GM18858 (cell line): ENCODE measurements around the gene MAGI1.
"Not testable (repeated sequence)": the region's sequence is repeated elsewhere in the genome, so short reads cannot be mapped to it uniquely, and the experiment has no call there.

ENCODE experiments used
- ATAC-seq: cut with Tn5 transposase; IDR thresholded peaks from one replicate; pipeline ENCODE4 v1.9.1; 2021; ENCODE audit not compliant: unreplicated experiment

The MAGI1 gene

DNA sequence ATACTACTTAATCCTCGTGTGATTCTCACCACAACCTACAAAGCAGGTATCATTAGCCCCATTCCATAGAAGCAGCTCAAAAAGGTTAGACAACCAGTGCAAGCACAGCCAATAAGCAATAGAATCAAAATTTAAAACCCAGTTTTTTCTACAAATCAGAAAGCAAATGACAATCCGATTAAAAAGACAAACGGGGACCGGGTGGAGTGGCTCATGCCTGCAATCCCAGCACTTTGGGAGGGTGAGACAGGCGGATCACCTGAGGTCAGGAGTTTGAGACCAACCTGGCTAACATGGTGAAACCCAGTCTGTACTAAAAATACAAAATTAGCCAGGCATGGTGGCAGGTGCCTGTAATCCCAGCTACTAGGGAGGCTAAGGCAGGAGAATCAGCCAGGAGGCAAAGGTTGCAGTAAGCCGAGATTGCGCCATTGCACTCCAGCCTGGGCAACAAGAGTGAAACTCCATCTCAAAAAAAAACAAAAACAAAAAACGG is 430.7 kb downstream of the MAGI1 start:
- ATAC-seq, result not testable (repeated sequence)

DNA sequence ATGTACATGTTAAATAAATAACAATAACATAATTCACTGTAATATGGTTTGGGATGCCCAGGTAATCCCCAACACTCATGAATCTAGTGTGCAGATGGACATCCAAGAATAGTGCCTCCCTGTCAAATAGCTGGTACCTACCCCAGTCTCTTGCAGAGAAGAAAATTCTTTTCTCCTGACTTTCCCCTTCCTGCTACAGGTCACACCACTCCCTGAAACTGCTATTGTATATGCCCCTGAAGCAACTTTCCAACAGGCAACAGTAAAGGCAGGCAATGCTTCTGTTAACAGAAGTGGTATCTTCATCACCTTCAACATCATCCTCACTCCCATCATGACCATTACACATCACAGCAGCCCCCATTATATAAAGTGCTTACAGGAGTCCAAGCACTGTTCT is 431.6 kb downstream of the MAGI1 start:
- ATAC-seq, result no peak

DNA sequence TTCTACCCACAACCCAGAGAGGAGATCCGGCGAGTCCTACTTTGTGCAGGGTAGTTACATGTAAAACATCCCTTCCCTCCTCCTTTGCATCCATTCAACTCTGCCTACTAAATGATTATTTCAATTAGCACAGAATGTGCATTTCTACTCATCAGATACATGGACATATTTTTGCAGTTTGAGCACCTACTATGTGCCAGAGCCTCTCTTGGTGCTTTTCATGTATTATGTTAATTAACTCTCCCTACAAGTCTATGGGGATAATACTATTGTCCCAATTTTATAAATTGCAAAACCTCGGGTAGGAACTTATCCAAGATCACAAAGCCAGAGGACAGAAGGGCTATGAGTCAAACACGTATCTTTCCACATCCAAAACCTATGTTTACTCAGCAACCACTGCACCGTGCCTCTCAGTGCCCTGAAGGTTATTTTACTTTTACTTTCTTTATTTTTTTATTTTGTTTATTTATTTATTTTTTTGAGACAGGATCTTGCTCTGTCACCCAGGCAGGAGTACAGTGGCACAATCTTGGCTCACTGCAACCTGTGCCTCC is 432.8 kb downstream of the MAGI1 start:
- no peak for ATAC-seq

DNA sequence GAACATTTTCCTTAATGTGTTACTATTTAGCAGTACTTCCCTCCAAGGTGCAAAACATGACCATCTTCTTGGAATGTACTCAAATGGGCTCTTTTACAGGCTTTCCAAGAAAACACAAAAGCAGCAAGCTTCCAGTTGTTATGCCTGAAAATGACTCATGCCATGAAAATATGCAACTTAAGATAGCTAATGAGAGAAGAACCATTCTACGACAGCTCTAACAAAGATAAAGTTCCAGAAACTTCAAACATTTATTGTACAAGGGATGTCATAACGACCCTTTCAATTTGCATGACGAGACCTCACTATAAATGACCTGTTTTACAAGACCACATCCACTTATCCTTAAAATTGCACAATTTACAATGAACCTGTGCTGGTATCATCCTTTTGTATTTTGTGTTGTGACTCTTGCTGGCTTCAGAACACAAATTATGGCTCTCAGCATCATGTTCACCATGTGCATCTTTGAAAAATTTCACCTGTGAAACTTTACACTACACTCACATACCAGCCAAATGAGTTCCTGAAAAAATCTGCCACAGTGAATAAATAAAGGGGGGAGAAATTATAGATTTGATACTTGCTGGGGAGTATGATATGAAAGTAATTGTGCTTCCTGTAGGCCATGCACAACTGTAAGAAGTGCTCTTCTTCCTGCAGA is 433.7 kb downstream of the MAGI1 start:
- ATAC-seq, result no peak

DNA sequence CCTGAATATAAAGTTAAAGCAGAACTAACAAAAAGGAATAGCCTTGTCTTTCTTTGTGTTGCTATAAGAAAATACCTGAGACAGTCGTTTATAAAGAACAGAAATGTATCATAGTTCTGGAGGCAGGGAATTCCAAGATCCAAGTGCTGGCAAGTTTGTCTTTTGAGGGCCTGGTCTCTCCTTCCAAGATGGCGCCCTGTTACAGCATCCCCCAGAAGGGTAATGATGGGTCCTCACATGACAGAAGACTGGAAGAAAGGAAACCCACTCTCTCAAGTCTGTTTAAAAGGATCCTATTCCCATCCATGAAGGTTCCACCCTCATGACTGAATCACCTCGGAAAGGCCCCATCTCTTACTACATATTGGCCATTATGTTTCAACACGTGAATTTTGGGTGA is 435.1 kb downstream of the MAGI1 start:
- no peak for ATAC-seq

DNA sequence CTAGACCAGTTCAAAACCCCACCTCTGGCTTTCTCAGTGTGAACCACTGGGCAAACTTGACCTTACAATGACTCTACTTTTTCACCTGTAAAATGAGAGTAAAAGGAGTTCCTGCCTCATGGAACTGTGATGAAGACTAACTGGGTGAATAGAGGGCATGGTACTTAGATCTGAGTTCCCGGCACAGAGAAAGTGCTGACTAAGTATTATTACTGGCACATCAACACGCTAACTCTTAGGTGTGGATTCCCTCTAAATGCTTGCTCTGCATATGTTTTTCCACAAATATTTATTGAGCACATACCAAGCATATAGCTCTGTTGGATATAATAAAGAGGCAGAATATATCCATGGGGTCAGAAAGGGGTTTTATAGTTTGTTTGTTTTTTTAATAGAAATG is 437.8 kb downstream of the MAGI1 start:
- ATAC-seq, result no peak

DNA sequence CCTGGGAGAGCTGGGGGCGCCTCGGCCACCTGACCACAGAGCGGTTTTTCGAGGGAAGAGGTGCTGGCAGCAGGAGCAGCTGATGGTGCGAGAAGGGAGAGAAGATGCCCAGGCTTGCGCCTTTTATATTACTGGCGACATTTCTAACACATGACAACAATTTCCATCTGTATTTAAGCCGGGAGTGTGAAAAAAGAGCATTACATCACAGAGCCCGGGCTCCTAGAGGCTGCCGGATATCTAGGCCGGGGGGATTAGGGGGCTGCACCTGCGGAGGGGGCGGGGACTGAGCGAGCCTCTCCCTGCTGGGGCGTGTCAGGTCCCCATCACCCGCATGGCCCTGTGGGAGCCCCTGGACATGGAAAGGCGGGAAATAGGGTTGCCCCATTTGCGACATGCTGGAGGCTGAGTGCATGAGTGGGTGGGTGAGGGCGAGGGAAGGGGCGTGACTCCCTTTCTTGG is 440.7 kb downstream of the MAGI1 start:
- ATAC-seq, result no peak

DNA sequence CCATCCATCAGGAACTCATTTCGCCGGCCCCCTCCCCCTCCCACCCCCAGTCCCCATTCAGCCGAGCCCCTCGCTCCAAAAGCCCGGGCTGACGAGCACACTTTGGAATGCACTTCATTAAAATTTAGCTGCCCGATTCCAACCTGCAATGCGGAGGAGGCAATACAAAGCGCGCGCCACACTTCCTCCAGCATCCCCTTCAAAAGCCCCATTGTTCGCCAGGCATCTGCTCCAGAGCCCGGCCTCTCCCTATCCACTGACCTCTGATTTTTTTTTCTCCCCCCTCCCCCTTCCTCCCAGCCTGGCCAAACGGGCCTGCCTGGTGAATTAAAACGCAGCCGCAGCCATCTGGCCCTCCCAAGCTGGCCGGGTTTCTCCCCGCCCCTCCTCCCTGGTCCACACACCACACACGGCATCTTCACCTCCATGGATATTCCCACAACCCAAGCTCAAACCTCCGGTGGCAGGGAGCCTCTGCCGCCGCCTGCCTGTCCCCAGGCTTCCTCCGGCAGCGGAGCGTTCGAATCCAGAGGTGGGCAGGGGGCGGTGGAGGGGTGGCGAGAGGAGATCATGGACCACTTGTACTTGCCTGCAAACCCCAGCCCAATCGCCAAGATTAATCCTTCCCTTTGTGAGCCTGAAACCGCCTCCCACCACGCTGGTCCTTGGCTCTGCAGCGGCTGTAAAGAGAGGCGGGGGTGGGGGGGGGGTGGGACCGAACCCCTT is 441.3 kb downstream of the MAGI1 start:
- ATAC-seq, result no peak

DNA sequence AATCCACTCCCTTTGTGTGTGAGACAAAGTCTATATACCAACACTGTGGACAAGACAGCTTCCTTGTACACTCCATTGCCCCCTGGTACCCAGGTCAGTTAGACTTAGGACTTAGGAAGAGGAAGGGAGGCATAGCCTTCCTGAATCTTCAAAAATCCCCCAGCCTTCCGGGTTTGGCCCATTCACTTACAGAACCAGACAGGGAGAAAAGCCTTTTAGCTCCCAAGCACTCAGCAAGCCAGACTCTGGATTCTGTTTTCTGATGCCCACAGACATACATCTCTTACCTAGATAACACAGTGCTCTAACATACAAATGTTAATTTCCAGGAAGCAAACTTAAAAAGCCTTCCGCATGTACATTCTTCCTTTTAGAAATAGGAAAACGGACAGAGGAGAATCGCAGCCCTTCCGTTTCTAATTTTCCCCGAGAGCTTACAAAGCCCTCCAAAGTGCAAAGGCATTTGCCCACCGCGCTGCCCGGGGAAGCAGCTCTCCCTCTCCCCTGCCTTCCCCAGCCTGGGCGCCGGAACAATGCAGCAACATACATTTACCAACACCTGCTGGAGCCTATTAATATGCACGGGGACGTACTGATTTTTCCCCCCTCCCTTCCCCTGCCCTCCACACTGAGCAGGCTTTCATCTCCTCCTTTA is 442.0 kb downstream of the MAGI1 start:
- ATAC-seq, result no peak

DNA sequence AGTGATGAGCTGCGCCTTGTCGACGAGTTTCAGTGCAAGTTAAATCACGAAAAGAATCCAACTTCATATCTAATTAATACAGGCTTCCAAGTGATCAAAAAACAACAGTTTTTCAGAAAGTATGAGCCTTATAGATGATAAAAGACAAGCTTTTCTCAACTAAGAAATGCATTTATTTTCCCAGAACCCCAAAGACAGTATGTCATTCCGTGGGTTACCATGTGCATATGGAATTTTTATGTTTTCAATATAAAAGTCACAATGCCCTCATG is 442.8 kb downstream of the MAGI1 start:
- ATAC-seq, result no peak

DNA sequence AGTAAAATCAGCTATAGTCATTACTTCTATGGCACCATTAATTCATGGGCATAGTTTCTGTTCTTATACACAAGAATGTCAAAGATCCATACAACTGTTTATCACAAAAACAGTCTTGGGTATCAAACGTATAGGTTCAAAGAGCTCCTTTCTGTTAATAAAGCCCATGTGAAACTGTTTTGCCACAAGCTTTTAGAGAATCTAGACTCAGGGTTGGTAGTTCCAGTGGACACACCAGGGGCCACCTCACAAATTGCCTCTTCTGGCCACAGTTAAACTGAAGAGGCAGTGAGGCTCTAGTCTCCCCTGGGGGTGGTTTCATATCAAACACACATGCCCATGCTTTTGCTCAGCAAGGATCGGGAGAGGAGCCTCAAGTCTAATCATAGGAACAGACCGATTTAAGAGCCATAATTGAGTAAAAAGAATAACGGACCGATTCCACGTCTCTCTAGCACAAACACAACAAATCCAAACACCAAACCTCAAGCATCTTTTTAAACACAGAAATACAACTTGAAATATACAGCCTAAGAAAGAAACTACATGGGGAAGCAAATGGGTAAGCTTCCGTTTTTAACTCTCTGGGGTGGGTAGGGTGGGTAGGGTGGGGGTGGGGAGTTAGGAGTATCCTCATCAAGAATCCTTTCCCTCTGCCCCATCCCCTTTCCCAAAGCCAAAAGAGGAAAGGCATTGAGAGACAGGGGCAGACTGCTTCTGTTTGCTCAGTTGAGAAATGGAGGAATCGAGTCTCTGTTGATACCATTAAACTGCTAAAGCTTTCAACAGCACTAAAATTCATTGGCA is 443.3 kb downstream of the MAGI1 start:
- no peak for ATAC-seq

DNA sequence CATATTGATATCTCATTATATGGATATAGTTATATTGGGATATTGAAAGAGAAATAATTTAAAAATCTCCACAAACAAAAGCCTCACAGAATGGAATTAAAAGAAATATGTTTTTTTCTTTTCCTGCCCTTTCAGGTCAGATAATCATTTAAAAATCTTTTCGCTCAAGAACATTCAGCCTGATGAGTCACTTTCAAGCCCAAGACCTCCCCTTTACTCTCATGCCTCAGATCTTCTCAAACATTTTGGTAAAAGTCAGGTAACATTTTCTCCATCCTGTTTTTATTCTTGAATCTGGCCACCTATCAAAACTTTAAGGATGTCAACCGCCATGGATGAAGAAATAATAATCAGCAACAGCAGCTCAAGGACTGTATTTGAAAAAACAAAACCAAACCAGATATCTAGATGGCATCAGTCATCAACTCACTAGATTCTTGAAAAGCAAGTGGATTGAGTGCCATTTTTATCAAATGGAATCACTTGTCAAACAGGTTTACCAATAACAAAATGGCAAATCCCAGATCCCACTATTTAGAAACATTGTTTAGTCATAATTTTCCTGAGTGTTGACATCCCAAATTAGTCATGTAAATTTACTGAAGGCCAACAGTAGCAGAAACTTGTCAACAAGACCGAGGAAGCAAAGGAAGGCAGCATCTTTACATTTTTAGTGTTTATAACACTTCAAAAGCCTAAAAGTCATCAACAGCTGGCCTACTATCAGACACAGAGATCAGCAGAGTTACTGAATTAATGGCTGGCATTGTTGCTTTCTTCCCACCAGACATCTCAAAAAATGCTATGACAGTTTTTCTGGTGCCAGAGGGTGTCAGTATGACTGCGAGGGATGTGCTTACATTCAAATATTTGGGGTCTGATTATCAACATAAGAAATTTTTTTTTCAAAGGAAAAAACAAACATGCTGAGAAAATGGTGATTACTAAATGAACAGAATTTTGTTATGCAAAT is 444.7 kb downstream of the MAGI1 start:
- no peak for ATAC-seq

DNA sequence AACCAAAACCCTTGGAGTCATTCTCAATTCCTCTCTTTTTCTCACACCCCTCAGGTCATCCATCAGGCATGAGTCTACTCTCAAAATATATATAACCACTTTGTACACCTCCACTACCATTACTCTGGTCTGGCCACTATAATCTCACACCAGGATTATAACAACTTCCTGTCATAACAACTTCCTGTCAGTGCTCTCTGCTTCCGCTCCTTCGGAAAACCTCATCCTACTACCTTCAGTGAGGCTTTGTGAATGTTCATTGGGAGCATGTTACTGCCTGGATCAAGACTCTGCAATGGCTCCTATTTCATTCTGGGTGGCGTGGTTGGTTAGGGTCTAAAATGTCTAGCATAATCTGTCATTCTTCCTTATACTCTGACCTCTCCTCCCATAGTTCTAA is 447.4 kb downstream of the MAGI1 start:
- ATAC-seq, result no peak

DNA sequence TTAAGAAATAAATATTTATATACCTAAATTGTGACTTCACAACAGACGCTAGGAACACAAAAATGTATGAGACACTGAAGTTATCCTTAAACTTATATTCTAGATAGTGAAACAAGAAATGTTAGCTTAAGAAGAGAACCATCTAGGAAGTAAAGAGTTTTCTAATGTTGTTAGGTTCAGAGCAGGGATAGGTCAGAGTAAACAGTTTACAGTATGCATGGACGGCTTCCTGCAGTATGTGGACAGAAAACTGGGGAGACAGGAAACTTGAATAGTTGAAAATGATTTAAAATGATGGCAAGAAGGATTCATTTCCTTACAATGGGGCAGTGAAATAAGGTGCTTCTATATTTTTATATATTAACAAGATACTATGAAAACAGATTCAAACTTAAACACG is 449.8 kb downstream of the MAGI1 start:
- ATAC-seq, result no peak

DNA sequence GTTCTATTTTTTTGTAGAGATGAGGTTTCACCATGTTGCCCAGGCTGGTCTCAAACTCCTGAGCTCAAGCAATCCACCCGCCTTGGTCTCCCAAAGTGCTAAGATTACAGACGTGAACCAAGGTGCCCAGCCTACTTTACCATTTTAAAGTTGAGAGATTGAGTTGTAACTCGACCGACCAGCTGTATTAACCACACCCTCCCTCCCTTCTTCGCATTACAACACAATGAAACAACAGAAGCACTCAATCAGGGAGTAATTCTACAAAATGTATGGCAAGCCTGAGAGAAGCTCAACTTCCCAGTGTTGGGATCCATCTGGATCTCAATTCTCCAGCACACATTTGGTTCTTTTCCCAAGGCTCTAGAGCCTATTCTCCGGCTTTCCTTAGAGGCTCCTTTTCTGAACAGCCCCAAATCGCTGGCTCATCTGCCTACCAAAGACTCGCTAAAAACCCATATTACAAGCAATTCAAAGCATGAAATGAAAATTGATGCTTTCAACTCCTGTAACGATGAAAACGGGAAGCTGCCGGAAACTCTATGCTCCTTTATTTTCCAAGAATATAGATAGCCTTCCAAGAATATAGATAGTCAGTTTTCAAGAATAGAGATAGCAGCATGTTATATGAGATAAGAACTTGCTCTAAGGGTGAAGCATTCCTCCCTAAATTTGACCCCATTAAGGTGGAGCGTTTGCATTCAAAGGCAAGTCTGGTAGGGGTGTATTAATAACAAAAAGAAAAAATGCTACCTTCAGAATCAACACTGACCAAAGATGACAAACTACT is 450.9 kb downstream of the MAGI1 start:
- no peak for ATAC-seq

DNA sequence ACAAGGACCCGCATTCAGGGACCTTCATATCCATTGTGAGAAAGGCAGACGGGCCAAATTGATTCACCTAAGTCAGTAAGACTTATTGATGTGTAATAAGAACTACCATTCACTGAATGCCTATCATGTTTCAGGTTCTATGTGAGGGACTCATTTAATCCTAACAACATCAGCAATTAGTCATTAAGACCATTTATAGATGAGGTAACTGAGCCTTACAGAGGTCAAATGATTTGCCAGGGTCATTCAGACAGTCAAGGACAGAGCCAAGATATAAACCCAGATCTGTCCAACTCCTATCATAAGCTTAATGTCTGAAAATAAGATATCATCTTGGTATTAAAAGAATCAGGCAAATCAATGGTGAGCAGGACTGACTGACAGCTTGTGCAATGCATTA is 453.8 kb downstream of the MAGI1 start:
- ATAC-seq, result no peak

DNA sequence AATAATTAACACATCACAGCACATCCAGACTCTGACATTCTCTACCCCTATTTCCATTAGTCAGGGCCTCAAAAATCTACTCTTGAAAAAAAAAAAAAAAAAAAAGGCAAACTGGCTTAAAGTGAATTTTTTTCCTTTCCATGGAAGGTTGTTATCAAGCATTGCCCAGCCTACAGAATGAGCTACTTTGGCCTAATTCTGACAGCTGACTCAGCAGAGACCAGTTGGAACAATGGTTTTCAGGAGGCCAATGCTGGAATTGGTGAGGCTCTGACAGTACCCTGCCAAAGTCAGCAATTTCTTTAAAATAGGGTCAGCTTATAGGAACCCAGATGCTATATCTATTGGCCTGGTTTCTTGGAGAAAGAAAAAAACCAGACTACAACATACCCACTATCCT is 454.7 kb downstream of the MAGI1 start:
- no peak for ATAC-seq

DNA sequence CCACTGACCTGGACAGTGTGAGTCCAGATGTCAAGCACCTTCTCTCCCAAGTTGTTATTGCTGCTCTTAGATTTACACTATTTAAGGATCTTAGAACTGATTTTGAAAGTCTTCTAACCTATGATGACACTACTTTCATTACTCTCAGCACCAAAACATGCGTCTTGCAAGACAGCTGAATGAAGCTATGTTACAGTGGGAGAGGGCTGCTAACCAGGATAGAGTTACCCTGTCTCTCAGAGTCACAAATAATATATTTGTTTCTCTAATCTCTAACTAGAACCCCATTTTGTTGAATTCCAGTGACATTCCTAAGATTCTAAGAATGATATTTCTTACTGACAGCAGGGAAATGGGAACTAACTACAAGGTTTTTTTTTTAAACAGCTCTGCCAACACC is 455.5 kb downstream of the MAGI1 start:
- no peak for ATAC-seq

DNA sequence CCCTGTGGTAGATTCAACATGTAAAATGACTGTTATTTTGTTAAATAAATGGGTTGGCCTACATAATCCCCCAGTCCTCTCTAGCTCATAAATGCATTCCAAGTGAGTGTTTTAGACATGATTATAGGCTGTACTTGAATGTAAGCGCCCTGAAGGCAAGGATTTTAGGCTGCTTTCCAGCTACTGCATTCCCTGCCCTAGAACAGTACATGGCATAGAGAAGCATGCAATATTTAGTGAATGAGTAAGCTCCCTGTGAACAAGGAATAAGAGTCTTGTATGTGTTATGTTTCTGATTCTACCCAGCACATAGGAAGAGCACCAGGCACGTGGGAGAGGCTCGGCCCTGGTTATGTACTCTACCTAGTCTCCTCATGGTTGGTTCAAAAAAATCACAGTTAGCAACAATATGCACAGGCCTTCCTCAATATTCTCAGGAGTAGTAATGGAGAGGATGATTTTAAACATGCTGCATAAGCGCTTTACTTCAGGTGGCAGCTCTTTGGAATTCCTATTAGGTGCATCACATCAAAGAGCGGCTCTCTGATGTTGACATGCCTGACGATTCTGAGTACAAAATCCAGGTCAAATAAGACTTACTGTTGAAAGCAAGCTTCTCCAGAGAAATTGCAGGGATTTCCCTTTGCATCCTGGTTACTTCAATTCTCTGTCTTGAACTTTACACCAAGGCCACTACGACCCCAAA is 456.6 kb downstream of the MAGI1 start:
- ATAC-seq, result no peak
